GM19043 (cell line): ENCODE results near the gene CTLA4.

Source experiments
- ATAC-seq: cut with Tn5 transposase; IDR thresholded peaks from one replicate; pipeline ENCODE4 v1.9.1; 2021; ENCODE audit warnings: low read depth; ENCODE audit not compliant: unreplicated experiment

The CTLA4 gene

GRCh38 chr2:203918839-203919238, 51.3 kb downstream of the CTLA4 start:
- ATAC-seq: no peak
